K562 (cell line): Measurements from ENCODE around the gene KRTCAP2. TPM values are rescaled to one million over a fixed set of nuclear protein-coding genes. Genes with fewer than 3 reads are reported as not detected.

Experiments
- BACH1 ChIP-seq: fragments of 200-800 bp; sonication (Bioruptor generic); IDR thresholded peaks from 2 replicates; pipeline ENCODE4 v1.6.1; 2016; ENCODE audit warnings: missing genetic modification characterization, missing compliant biosample characterization
- KLF13 ChIP-seq: fragments of 450-650 bp; IDR thresholded peaks from 2 replicates; pipeline ENCODE4 v1.6.1; 2016; ENCODE audit warnings: missing genetic modification characterization, low read depth, mild to moderate bottlenecking, missing compliant biosample characterization, moderate library complexity, borderline replicate concordance
- MAFF ChIP-seq: IDR thresholded peaks from 2 replicates; pipeline ENCODE4 v1.6.1; 2012; ENCODE audit warnings: low read length, improper control_type of control experiment
- MAZ ChIP-seq, 2 experiments: fragments of 450-650 bp in 1 of 2; sonication (generic) in 1 of 2; formaldehyde crosslinking; IDR thresholded peaks in 1 of 2; conservative IDR thresholded peaks in 1 of 2; 2 replicates each; pipeline versions ENCODE4 v1.4.0 to v1.5.0; 2020; ENCODE audit warnings: mild to moderate bottlenecking in 1 of 2, missing genetic modification reagents in 1 of 2
- SIN3A ChIP-seq, 2 experiments: fragments of 150-350 bp in 1 of 2; IDR thresholded peaks; 2 replicates each; pipeline ENCODE4 v1.6.1; 2011 to 2016; ENCODE audit warnings: borderline replicate concordance in 2 of 2, low read depth in 2 of 2, low read length in 2 of 2, mild to moderate bottlenecking in 2 of 2, moderate library complexity in 2 of 2; ENCODE audit not compliant: control insufficient read depth in 1 of 2
- SMARCC2 ChIP-seq: fragments of 450-650 bp; IDR thresholded peaks from 2 replicates; pipeline ENCODE4 v1.6.1; 2017; ENCODE audit warnings: antibody characterized with exemption, moderate library complexity, mild to moderate bottlenecking, low read depth
- U2AF1 ChIP-seq: fragments of 200-400 bp; formaldehyde crosslinking; optimal IDR thresholded peaks from 2 replicates; pipeline ENCODE3; 2017; ENCODE audit warnings: mild to moderate bottlenecking, low read depth, low read length, moderate library complexity
- ZKSCAN1 ChIP-seq: fragments of 150-350 bp; IDR thresholded peaks from 2 replicates; pipeline ENCODE4 v1.6.1; 2016; ENCODE audit warnings: low read depth, low read length
- ZNF253 ChIP-seq: fragments of 250-450 bp; sonication (Bioruptor Pico); conservative IDR thresholded peaks from 2 replicates; pipeline ENCODE4 v1.6.1; 2021; ENCODE audit warnings: mild to moderate bottlenecking
- polyA plus RNA-seq, 8 experiments: library from polyadenylated mRNA; depleted of rRNA in 4 of 8; stranded (reverse) in 5 of 8; unstranded in 3 of 8; fragments of >200 nt; fragmentation: Nextera tagmentation in 2 of 8; fragmentation: Illumina TruSeq in 1 of 8; extraction: Ambion mirVana in 2 of 8; extraction: Trizol in 1 of 8; gene quantifications; 2 replicates each; pipeline versions ENCODE4 v1.2.1 to v1.2.3, GENCODE V29; 2011 to 2014; ENCODE audit warnings: inconsistent platforms in 1 of 8, missing spikeins in 1 of 8
- total RNA-seq, 7 experiments: library from RNA; depleted of rRNA in 6 of 7; stranded (reverse); fragments of >200 nt in 6 of 7; fragmentation: Illumina TruSeq in 2 of 7; extraction: Trizol in 2 of 7; gene quantifications; 2 replicates each; pipeline versions ENCODE4 v1.2.1 to v1.2.3, GENCODE V29; 2011 to 2021; ENCODE audit warnings: low replicate concordance in 1 of 7
- TF ChIP-seq, protein P1 (sequence below): fragments of 450-650 bp; IDR thresholded peaks from 2 replicates; pipeline ENCODE4 v1.6.1; 2016; ENCODE audit warnings: mild to moderate bottlenecking, moderate library complexity
- TF ChIP-seq, protein P2 (sequence below), 2 experiments: fragments of 450-650 bp; IDR thresholded peaks; 2 replicates each; pipeline ENCODE4 v1.6.1; 2018; ENCODE audit warnings: mild to moderate bottlenecking in 2 of 2, low read depth in 1 of 2; ENCODE audit not compliant: partially characterized antibody in 2 of 2

Gene KRTCAP2
- total and polyA plus RNA-seq, 9 of the 15 experiments (the other 6 are each of a cell fraction or from before 2014, with no cell fraction given) = 126 to 436 (median 244) TPM

DNA sequence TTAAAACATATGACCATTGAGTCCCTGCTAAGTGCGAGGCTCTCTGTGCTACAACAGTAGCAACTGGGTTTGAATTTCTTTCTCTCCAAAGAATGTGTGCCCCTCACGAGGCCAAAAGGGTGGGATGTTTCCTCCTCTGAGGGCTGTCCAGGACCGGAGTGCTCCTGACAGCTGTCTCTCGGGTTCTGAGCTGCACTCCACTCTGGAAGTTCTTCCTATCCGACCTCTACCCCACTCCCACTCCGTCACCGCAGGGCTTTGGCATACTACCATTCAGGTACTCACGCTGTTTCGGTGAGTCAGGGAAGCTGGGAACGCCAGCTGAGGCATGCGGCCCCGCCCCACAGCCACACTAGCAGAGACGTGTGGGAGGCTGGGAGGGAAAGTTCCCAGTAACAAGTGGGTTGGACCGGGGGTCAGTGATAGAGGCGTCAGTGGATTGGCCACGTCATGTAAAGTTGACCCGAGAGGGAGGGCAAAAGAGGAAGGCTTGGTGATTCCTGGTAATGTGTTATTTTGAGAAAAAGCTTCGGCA lies 38.2 kb downstream of the KRTCAP2 start (continued):
- TF ChIP-seq, protein P1, sequence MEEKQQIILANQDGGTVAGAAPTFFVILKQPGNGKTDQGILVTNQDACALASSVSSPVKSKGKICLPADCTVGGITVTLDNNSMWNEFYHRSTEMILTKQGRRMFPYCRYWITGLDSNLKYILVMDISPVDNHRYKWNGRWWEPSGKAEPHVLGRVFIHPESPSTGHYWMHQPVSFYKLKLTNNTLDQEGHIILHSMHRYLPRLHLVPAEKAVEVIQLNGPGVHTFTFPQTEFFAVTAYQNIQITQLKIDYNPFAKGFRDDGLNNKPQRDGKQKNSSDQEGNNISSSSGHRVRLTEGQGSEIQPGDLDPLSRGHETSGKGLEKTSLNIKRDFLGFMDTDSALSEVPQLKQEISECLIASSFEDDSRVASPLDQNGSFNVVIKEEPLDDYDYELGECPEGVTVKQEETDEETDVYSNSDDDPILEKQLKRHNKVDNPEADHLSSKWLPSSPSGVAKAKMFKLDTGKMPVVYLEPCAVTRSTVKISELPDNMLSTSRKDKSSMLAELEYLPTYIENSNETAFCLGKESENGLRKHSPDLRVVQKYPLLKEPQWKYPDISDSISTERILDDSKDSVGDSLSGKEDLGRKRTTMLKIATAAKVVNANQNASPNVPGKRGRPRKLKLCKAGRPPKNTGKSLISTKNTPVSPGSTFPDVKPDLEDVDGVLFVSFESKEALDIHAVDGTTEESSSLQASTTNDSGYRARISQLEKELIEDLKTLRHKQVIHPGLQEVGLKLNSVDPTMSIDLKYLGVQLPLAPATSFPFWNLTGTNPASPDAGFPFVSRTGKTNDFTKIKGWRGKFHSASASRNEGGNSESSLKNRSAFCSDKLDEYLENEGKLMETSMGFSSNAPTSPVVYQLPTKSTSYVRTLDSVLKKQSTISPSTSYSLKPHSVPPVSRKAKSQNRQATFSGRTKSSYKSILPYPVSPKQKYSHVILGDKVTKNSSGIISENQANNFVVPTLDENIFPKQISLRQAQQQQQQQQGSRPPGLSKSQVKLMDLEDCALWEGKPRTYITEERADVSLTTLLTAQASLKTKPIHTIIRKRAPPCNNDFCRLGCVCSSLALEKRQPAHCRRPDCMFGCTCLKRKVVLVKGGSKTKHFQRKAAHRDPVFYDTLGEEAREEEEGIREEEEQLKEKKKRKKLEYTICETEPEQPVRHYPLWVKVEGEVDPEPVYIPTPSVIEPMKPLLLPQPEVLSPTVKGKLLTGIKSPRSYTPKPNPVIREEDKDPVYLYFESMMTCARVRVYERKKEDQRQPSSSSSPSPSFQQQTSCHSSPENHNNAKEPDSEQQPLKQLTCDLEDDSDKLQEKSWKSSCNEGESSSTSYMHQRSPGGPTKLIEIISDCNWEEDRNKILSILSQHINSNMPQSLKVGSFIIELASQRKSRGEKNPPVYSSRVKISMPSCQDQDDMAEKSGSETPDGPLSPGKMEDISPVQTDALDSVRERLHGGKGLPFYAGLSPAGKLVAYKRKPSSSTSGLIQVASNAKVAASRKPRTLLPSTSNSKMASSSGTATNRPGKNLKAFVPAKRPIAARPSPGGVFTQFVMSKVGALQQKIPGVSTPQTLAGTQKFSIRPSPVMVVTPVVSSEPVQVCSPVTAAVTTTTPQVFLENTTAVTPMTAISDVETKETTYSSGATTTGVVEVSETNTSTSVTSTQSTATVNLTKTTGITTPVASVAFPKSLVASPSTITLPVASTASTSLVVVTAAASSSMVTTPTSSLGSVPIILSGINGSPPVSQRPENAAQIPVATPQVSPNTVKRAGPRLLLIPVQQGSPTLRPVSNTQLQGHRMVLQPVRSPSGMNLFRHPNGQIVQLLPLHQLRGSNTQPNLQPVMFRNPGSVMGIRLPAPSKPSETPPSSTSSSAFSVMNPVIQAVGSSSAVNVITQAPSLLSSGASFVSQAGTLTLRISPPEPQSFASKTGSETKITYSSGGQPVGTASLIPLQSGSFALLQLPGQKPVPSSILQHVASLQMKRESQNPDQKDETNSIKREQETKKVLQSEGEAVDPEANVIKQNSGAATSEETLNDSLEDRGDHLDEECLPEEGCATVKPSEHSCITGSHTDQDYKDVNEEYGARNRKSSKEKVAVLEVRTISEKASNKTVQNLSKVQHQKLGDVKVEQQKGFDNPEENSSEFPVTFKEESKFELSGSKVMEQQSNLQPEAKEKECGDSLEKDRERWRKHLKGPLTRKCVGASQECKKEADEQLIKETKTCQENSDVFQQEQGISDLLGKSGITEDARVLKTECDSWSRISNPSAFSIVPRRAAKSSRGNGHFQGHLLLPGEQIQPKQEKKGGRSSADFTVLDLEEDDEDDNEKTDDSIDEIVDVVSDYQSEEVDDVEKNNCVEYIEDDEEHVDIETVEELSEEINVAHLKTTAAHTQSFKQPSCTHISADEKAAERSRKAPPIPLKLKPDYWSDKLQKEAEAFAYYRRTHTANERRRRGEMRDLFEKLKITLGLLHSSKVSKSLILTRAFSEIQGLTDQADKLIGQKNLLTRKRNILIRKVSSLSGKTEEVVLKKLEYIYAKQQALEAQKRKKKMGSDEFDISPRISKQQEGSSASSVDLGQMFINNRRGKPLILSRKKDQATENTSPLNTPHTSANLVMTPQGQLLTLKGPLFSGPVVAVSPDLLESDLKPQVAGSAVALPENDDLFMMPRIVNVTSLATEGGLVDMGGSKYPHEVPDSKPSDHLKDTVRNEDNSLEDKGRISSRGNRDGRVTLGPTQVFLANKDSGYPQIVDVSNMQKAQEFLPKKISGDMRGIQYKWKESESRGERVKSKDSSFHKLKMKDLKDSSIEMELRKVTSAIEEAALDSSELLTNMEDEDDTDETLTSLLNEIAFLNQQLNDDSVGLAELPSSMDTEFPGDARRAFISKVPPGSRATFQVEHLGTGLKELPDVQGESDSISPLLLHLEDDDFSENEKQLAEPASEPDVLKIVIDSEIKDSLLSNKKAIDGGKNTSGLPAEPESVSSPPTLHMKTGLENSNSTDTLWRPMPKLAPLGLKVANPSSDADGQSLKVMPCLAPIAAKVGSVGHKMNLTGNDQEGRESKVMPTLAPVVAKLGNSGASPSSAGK = peak; percentile 57
- TF ChIP-seq KLF13 (tag) (peak; percentile 82; the same call in 1 of the 2 replicates), SMARCC2 (no peak), ZNF253 (no peak), MAZ (CRISPR knock-in tag; conservative IDR thresholded peaks at IDR 0.05 in 1 of 2, IDR thresholded peaks at IDR 0.05 in 1 of 2) (peak in 1 of 2 experiments; percentile 33; a peak in 1 of 4 replicates), MAFF (peak; percentile 5; the same call in 1 of the 2 replicates), BACH1 (tag) (no peak), U2AF1 (no peak), ZKSCAN1 (peak; percentile 62), SIN3A (IDR thresholded peaks at IDR 0.05; ENCODE audit: borderline replicate concordance in 2 of 2, control insufficient read depth in 1 of 2, low read depth in 2 of 2, low read length in 2 of 2) (peak; percentile 94 to 95)
- TF ChIP-seq, protein P2, sequence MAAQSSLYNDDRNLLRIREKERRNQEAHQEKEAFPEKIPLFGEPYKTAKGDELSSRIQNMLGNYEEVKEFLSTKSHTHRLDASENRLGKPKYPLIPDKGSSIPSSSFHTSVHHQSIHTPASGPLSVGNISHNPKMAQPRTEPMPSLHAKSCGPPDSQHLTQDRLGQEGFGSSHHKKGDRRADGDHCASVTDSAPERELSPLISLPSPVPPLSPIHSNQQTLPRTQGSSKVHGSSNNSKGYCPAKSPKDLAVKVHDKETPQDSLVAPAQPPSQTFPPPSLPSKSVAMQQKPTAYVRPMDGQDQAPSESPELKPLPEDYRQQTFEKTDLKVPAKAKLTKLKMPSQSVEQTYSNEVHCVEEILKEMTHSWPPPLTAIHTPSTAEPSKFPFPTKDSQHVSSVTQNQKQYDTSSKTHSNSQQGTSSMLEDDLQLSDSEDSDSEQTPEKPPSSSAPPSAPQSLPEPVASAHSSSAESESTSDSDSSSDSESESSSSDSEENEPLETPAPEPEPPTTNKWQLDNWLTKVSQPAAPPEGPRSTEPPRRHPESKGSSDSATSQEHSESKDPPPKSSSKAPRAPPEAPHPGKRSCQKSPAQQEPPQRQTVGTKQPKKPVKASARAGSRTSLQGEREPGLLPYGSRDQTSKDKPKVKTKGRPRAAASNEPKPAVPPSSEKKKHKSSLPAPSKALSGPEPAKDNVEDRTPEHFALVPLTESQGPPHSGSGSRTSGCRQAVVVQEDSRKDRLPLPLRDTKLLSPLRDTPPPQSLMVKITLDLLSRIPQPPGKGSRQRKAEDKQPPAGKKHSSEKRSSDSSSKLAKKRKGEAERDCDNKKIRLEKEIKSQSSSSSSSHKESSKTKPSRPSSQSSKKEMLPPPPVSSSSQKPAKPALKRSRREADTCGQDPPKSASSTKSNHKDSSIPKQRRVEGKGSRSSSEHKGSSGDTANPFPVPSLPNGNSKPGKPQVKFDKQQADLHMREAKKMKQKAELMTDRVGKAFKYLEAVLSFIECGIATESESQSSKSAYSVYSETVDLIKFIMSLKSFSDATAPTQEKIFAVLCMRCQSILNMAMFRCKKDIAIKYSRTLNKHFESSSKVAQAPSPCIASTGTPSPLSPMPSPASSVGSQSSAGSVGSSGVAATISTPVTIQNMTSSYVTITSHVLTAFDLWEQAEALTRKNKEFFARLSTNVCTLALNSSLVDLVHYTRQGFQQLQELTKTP (IDR thresholded peaks at IDR 0.05; ENCODE audit: low read depth in 1 of 2, partially characterized antibody in 2 of 2) = peak in 1 of 2 experiments; percentile 40
